WTC11 (cell line): ENCODE measurements around the gene OSBPL9. TPM values are rescaled to one million over a fixed set of nuclear protein-coding genes. Genes with fewer than 3 reads are reported as not detected.

Experiments used
- ATAC-seq: fragments of 200-7000 bp; cut with Tn5 transposase; 2 replicates; pipeline ENCODE4 v1.10.0; 2021; ENCODE audit warnings: mild to moderate bottlenecking, moderate library complexity
- CTCF ChIA-PET: fragments of 300-600 bp; sonication (Branson Sonifier 250); formaldehyde crosslinking; loops from one replicate; lab custom pipeline; 2021; ENCODE audit warnings: antibody characterized with exemption; lab: Charles Lee
- POLR2A ChIA-PET: fragments of 350-600 bp; sonication (Branson Sonifier 250); formaldehyde crosslinking; loops from one replicate; lab custom pipeline; 2021; ENCODE audit warnings: antibody characterized with exemption; lab: Charles Lee
- DNase-seq: peaks from one replicate; pipeline ENCODE4 v3.0.0; 2021; ENCODE audit warnings: low spot score
- H3K27ac Mint-ChIP-seq: 2 replicates; pipeline ENCODE4 v1.8.0; 2021; ENCODE audit warnings: mixed read lengths
- H3K27me3 Mint-ChIP-seq: 2 replicates; pipeline ENCODE4 v1.8.0; 2021; ENCODE audit warnings: low read depth, mild to moderate bottlenecking, moderate library complexity, mixed read lengths
- H3K36me3 Mint-ChIP-seq: 2 replicates; pipeline ENCODE4 v1.8.0; 2021; ENCODE audit warnings: mixed read lengths
- H3K4me1 Mint-ChIP-seq: 2 replicates; pipeline ENCODE4 v1.8.0; 2022; ENCODE audit warnings: mixed read lengths
- H3K4me3 Mint-ChIP-seq: 2 replicates; pipeline ENCODE4 v1.8.0; 2021; ENCODE audit warnings: mild to moderate bottlenecking, moderate library complexity, mixed read lengths
- H3K9me3 Mint-ChIP-seq: 2 replicates; pipeline ENCODE4 v1.8.0; 2021; ENCODE audit warnings: mixed read lengths
- E2F4 ChIP-seq: sonication (generic); formaldehyde crosslinking; IDR thresholded peaks from 2 replicates; pipeline ENCODE4 v1.8.1; 2022; ENCODE audit warnings: low read depth, mild to moderate bottlenecking, moderate library complexity, missing genetic modification reagents, borderline replicate concordance
- FOXJ3 ChIP-seq: sonication (generic); formaldehyde crosslinking; IDR thresholded peaks from 2 replicates; pipeline ENCODE4 v1.9.0; 2021; ENCODE audit warnings: missing genetic modification reagents, mild to moderate bottlenecking, borderline replicate concordance
- FOXK1 ChIP-seq: sonication (generic); formaldehyde crosslinking; IDR thresholded peaks from 2 replicates; pipeline ENCODE4 v1.8.0; 2022; ENCODE audit warnings: mild to moderate bottlenecking, moderate library complexity, missing genetic modification reagents
- MXD4 ChIP-seq: fragments of 250-450 bp; sonication (Bioruptor Pico); IDR thresholded peaks from 2 replicates; pipeline ENCODE4 v1.8.0; 2021; ENCODE audit warnings: mild to moderate bottlenecking, moderate library complexity, borderline replicate concordance
- NFATC4 ChIP-seq: fragments of 250-450 bp; sonication (Bioruptor Pico); IDR thresholded peaks from 2 replicates; pipeline ENCODE4 v1.9.0; 2021; ENCODE audit warnings: mild to moderate bottlenecking
- TP53 ChIP-seq: sonication (generic); formaldehyde crosslinking; IDR thresholded peaks from 2 replicates; pipeline ENCODE4 v1.8.1; 2023; ENCODE audit warnings: mild to moderate bottlenecking, missing genetic modification reagents
- USF1 ChIP-seq: sonication (generic); formaldehyde crosslinking; IDR thresholded peaks from 2 replicates; pipeline ENCODE4 v1.8.0; 2022; ENCODE audit warnings: mild to moderate bottlenecking, missing genetic modification reagents
- ZMAT4 ChIP-seq: fragments of 250-450 bp; sonication (Bioruptor Pico); IDR thresholded peaks from 2 replicates; pipeline ENCODE4 v1.9.0; 2021; ENCODE audit warnings: mild to moderate bottlenecking
- ZNF423 ChIP-seq: fragments of 250-450 bp; sonication (Bioruptor Pico); IDR thresholded peaks from 2 replicates; pipeline ENCODE4 v2.1.2; 2022; ENCODE audit warnings: mild to moderate bottlenecking, moderate library complexity
- ZNF425 ChIP-seq: fragments of 250-450 bp; sonication (Bioruptor Pico); conservative IDR thresholded peaks from 2 replicates; pipeline ENCODE4 v1.9.0; 2021; ENCODE audit warnings: mild to moderate bottlenecking
- total RNA-seq: library from RNA; stranded (reverse); gene quantifications from 3 replicates; pipeline ENCODE4 v1.2.3, GENCODE V29; 2021
- TF ChIP-seq, protein P1 (sequence below): sonication (generic); formaldehyde crosslinking; IDR thresholded peaks from 2 replicates; pipeline ENCODE4 v1.8.0; 2022; ENCODE audit warnings: mild to moderate bottlenecking, missing genetic modification reagents
- TF ChIP-seq, protein P2 (sequence below): sonication (generic); formaldehyde crosslinking; IDR thresholded peaks from 2 replicates; pipeline ENCODE4 v1.8.1; 2023; ENCODE audit warnings: mild to moderate bottlenecking, missing genetic modification reagents
- TF ChIP-seq, protein P3 (sequence below): sonication (generic); formaldehyde crosslinking; IDR thresholded peaks from 2 replicates; pipeline ENCODE4 v1.8.0; 2023; ENCODE audit warnings: missing genetic modification reagents
- TF ChIP-seq, protein P4 (sequence below): sonication (generic); formaldehyde crosslinking; IDR thresholded peaks from 2 replicates; pipeline ENCODE4 v1.8.1; 2022; ENCODE audit warnings: low read depth, missing genetic modification reagents, borderline replicate concordance
- TF ChIP-seq, protein P5 (sequence below): sonication (generic); formaldehyde crosslinking; IDR thresholded peaks from 2 replicates; pipeline ENCODE4 v1.8.1; 2023; ENCODE audit warnings: mild to moderate bottlenecking, missing genetic modification reagents, borderline replicate concordance

Gene OSBPL9
- total RNA-seq, 1 experiment from 2014 or later = 55.6 TPM

DNA sequence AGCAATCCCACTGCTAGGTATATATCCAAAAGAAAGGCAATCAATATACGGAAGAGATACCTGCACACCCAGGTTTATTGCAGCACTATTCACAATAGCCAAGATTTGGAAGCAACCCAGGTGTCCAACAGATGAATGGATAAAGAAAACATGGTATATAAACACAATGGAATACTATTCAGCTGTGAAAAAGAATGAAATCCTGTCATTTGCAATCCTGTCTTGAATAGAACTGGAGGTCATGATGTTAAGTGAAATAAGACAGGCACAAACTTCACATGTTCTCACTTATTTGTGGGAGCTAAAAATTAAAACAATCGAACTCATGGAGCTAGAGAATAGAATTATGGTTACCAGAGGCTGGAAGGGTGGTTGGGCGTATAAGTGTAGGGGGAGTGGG is 101.0 kb downstream of the OSBPL9 start (continued):
- TF ChIP-seq, protein P1, sequence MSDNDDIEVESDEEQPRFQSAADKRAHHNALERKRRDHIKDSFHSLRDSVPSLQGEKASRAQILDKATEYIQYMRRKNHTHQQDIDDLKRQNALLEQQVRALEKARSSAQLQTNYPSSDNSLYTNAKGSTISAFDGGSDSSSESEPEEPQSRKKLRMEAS = no peak
- TF ChIP-seq, protein P2, sequence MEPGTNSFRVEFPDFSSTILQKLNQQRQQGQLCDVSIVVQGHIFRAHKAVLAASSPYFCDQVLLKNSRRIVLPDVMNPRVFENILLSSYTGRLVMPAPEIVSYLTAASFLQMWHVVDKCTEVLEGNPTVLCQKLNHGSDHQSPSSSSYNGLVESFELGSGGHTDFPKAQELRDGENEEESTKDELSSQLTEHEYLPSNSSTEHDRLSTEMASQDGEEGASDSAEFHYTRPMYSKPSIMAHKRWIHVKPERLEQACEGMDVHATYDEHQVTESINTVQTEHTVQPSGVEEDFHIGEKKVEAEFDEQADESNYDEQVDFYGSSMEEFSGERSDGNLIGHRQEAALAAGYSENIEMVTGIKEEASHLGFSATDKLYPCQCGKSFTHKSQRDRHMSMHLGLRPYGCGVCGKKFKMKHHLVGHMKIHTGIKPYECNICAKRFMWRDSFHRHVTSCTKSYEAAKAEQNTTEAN = no peak

- H3K9me3 Mint-ChIP-seq = no peaks in the 10 kb centered on the region
- POLR2A ChIA-PET = no interaction called here
- H3K27ac Mint-ChIP-seq = no peak overlapping the region
- TF ChIP-seq E2F4 (CRISPR knock-in tag) (no peak), ZMAT4 (CRISPR knock-in tag) (no peak)
- no peak for ATAC-seq
- H3K4me3 Mint-ChIP-seq = no peak overlapping the region
- H3K27me3 Mint-ChIP-seq = no peaks in the 10 kb centered on the region
- CTCF ChIA-PET = interaction anchor here (0.9 to 1.2 kb wide), 2 partner anchors 12 to 50 kb away, joined by 3 read pairs; no protein-coding TSS in a partner anchor
- H3K4me1 Mint-ChIP-seq = no peaks in the 10 kb centered on the region
- no peak for DNase-seq
- no peaks in the 10 kb centered on the region for H3K36me3 Mint-ChIP-seq
These were observed 102.3 kb downstream of the OSBPL9 start for GRCh38 chr1:51719146-51719545.

GRCh38 chr1:51724797-51725196 is 107.9 kb downstream of the OSBPL9 start:
- no peak overlapping the region for H3K27ac Mint-ChIP-seq
- no peak for TF ChIP-seq MXD4 (CRISPR knock-in tag)
- no peak for TF ChIP-seq NFATC4 (CRISPR knock-in tag)
- TF ChIP-seq, protein P2 = no peak
- no peak for TF ChIP-seq FOXK1 (CRISPR knock-in tag)
- ChIA-PET CTCF (interaction anchor here (0.9 kb wide), 1 partner anchor 43 kb away, joined by 3 read pairs; no protein-coding TSS in a partner anchor), POLR2A (interaction anchor here (0.6 kb wide), 1 partner anchor 83 kb away, joined by 6 read pairs; no protein-coding TSS in a partner anchor)
- H3K4me3 Mint-ChIP-seq = no peak overlapping the region
- H3K36me3 Mint-ChIP-seq = no peaks in the 10 kb centered on the region
- DNase-seq (no peak), ATAC-seq (no peak)
- H3K9me3 Mint-ChIP-seq = no peaks in the 10 kb centered on the region
- H3K27me3 Mint-ChIP-seq = no peaks in the 10 kb centered on the region
- H3K4me1 Mint-ChIP-seq = peaks cover 6% of the 10 kb centered on the region

GRCh38 chr1:51726051-51726450 is 109.2 kb downstream of the OSBPL9 start:
- H3K36me3 Mint-ChIP-seq = no peaks in the 10 kb centered on the region
- POLR2A ChIA-PET = no interaction called here
- TF ChIP-seq USF1 (CRISPR knock-in tag) (no peak), TP53 (CRISPR knock-in tag) (no peak), ZNF423 (CRISPR knock-in tag) (no peak), FOXJ3 (no peak), ZNF425 (CRISPR knock-in tag) (no peak)
- TF ChIP-seq, protein P3, sequence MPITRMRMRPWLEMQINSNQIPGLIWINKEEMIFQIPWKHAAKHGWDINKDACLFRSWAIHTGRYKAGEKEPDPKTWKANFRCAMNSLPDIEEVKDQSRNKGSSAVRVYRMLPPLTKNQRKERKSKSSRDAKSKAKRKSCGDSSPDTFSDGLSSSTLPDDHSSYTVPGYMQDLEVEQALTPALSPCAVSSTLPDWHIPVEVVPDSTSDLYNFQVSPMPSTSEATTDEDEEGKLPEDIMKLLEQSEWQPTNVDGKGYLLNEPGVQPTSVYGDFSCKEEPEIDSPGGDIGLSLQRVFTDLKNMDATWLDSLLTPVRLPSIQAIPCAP (CRISPR knock-in tag) = no peak
- TF ChIP-seq, protein P4, sequence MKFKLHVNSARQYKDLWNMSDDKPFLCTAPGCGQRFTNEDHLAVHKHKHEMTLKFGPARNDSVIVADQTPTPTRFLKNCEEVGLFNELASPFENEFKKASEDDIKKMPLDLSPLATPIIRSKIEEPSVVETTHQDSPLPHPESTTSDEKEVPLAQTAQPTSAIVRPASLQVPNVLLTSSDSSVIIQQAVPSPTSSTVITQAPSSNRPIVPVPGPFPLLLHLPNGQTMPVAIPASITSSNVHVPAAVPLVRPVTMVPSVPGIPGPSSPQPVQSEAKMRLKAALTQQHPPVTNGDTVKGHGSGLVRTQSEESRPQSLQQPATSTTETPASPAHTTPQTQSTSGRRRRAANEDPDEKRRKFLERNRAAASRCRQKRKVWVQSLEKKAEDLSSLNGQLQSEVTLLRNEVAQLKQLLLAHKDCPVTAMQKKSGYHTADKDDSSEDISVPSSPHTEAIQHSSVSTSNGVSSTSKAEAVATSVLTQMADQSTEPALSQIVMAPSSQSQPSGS (CRISPR knock-in tag) = no peak
- TF ChIP-seq, protein P5, sequence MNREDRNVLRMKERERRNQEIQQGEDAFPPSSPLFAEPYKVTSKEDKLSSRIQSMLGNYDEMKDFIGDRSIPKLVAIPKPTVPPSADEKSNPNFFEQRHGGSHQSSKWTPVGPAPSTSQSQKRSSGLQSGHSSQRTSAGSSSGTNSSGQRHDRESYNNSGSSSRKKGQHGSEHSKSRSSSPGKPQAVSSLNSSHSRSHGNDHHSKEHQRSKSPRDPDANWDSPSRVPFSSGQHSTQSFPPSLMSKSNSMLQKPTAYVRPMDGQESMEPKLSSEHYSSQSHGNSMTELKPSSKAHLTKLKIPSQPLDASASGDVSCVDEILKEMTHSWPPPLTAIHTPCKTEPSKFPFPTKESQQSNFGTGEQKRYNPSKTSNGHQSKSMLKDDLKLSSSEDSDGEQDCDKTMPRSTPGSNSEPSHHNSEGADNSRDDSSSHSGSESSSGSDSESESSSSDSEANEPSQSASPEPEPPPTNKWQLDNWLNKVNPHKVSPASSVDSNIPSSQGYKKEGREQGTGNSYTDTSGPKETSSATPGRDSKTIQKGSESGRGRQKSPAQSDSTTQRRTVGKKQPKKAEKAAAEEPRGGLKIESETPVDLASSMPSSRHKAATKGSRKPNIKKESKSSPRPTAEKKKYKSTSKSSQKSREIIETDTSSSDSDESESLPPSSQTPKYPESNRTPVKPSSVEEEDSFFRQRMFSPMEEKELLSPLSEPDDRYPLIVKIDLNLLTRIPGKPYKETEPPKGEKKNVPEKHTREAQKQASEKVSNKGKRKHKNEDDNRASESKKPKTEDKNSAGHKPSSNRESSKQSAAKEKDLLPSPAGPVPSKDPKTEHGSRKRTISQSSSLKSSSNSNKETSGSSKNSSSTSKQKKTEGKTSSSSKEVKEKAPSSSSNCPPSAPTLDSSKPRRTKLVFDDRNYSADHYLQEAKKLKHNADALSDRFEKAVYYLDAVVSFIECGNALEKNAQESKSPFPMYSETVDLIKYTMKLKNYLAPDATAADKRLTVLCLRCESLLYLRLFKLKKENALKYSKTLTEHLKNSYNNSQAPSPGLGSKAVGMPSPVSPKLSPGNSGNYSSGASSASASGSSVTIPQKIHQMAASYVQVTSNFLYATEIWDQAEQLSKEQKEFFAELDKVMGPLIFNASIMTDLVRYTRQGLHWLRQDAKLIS (CRISPR knock-in tag) = no peak

More at GRCh38 chr1:51726051-51726450, 109.2 kb downstream of the OSBPL9 start:
- no peaks in the 10 kb centered on the region for H3K27me3 Mint-ChIP-seq
- CTCF ChIA-PET = no interaction called here
- no peaks in the 10 kb centered on the region for H3K9me3 Mint-ChIP-seq
- DNase-seq (no peak), ATAC-seq (no peak)
- no peak overlapping the region for H3K4me3 Mint-ChIP-seq
- peaks cover 12% of the 10 kb centered on the region for H3K4me1 Mint-ChIP-seq
- no peak overlapping the region for H3K27ac Mint-ChIP-seq
